Fibroblast of the conjunctiva (primary cell): ENCODE measurements around the gene ADAMTS17.

ENCODE experiments used
- DNase-seq: peaks from one replicate; pipeline ENCODE4 v3.0.0-alpha.2; 2010; ENCODE audit warnings: low read depth

ADAMTS17 gene

DNA sequence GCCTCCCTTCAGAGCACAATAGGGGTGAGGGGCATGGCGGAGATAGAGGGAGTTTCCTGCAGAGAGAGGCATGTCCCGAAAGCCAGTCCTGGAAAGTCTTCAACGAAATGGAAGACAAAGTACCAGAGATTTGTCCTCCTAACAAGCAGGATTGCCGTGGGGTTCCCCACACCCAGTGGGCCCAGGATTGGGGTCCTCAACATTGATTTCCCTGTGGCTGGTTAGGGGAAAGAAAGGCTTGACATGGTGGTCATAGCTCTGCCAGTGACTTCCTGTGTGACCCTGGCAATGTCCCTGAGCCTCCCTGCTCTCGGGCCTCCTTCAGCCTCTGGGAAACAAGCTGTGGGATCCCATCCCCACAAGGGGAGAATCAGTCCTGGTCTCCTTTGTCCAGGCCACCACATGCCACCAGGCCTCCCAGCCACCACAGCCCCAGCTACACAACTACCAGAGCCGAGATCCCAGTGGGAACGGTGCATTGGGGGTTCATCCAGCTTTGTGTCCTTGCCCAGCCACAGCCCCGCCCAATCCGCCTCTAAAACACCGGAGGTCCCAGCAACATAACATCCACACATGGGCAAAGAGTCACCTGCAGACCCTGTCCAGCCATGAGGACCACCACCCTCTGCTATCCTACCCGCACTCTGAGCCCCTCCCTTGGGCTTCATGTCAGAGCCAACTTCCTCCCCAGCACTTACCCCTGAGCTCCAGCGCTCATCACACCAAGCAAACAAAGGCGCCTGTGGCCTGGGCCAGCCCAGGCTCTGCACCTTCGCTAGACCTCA, 63.0 kb downstream of the ADAMTS17 start:
- no peak for DNase-seq

DNA sequence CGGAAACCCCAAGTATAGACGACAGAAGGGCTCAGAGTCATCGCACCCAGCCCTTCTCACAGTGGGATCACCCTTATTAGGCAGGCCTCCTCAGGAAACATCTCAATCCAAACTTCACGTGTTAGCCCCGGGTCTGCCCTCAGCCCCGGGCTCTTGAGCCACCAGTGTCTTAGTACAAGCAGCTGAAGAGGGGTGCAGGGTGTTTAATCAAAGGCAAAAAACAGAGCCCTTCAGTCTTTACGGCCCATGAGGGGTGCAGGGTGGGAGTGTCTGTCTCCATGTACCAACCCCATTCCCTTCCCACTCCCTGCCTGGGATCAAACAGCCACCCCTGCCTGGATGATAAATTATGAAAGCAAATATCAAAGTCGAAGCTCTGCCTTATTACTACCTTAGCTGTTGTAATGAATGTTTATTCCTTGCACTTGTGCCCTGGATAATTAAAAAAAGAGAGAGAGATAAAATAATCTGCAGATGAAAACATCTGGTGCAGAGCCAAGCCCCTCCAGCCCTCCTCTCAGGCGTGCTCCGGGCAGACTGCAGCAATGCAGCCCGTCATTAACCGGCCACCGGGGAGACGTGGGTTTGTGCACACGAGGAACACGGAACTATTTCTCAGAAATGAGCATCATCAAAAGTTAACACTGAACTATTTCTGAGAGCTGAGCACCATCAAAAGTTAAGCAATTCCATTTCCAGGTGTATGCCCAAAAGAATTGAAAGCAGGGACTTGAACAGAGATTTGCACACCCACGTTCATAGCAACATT, 64.5 kb downstream of the ADAMTS17 start:
- no peak for DNase-seq

DNA sequence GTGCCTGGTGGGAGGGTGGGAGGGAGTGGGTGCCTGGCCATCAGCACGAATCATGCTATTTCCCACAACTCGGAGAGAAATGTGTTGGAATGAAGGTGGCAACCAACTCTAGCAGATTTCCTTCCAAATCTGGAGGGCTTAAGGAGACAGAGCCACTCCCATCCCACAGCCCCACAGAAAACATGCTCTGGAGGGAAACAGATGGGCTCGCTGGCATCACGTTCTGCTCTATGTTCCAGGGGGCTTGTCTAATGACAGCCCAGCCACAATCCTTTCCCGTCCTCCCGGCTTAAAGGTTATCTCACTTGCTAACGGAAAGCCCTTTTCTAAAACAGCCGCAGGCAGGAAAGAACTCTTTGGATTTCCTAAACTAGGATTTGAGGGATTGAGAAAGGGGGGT, 65.3 kb downstream of the ADAMTS17 start:
- DNase-seq, result no peak

DNA sequence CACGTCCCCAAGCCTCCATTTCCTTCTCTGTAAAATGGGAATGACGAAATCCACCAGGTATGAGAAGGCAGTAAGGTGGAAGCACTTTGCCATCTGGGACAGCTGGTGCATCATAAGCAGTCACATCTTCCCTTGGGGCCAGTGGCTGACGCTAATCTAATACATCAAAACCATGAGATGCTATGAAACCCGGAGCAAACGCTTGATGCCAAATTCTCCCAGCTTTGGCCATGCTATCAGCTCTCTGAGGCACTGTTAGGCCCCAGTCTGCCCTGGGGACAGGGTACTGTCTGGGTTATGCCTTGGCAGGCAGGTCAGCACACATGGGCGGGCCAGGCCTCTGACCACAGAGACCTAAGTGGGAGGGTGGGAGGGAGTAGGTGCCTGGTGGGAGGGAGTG, 66.1 kb downstream of the ADAMTS17 start:
- no peak for DNase-seq

DNA sequence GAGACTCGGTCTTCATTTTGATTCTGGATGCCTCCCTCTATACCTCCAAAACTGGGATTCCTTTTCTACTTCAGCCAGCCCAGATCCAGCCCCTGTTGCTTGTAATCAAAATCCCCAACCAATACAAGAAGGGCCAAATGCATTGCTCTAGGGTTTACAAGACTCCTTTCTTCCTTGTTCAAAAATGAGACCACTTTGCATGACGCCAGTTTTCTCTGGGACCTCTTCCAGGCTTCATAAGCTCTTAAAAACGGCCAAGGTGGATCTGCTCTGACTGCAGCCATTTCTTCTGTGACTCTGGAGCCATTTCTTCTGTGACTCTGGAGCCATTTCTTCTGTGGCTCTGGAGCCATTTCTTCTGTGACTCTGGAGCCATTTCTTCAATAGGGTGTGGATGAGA, 71.9 kb downstream of the ADAMTS17 start:
- DNase-seq, result no peak

DNA sequence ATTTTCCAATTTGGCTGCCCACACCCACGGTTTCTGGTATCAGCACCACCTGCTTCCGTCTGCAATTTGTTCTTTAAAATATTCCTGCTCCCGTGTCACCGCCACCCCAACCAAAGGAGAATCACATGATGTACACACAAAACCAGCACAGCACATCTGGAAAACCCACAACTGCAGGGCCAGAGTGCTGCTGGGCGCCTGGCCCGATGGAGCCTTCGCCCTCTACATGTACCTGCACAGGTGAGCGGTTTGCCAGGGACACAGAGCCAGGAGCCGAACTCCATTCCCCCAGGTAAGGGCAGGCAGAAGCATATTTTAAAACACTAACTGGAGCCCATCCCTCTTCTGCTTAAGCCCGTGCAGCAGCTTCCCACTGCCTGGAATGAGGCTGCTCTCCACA, 75.6 kb downstream of the ADAMTS17 start:
- no peak for DNase-seq

DNA sequence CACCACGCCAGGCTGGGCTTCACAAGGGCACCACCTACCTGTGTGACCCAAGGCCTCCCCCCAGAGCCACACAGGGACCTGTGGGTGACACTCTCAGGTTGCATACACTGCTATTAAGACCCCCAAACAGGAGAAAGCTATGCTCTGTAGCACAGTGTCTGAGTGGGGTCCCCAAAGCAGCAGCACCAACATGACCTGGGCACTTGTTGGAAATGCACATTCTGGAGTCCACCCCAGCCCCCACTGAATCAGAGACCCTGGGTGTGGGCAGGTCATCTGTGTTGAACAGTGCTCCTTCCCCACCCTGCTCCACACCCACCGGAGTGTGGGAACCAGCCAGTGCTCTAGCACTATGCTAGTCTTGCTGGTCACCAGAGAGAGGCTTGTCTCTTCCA, 76.1 kb downstream of the ADAMTS17 start:
- DNase-seq, result no peak

DNA sequence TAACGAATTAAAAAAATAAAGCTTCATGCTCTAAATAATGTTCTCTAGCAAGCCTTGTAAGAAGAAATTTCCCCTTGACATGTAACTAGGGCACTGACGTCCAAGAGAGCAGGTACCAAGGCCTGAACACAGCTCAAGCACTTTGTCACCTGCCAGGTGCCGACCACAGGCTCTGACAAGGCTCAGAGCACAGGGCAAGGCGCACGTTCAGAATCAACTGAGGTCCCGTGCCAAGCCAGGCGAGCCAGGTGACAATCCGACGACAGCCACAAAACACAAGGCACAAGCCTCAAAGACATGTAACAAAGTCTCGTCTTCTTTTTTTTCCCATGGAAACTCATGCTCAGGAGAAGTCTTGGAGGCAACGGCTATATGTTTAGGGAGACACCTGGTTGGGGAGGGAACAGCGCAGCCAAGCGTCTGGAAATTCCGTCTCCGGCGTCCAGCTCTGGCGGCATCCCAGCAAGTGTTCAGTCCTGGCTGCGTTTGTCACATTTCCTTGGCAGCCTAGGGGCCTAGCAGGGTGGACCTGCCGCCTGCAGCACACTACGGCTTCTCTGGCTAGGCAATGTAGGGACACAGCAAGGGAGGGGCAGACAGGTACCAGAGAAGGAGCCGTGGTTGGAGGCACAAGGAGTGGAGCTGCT, 76.7 kb downstream of the ADAMTS17 start:
- DNase-seq, result no peak

DNA sequence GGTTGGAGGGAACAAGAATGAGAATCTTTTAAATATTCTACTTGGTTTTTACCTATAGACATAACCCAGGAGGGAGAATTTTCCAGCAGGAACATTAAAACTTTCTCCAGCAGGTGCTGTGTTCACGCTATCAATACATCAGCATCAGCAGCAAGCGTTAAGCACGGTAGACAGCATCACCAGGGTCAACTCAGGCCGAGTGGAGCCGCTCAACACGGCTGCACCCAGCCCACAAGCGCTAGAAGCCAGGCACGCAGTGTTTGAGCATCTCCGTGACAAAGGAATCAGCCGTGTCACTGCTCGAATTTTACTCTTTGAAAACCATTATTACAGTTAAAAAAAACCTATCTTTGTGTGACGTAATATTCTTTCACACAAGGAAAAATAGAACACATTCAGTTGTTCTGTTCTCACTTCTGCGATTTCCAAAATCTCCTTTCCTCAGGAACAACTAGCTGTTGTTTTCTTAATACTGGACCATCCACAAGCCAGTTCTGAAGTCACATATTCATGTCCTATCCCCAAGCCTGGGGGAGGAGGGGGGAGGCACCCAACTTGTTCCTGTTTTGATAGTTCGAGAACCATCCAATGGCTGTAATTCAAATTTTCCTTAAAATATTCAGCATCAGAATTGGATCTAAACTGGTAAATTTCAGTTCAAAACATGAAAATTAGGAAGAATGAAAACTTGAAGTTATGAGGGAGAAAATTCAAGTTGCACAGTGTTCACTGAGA, 77.9 kb downstream of the ADAMTS17 start:
- no peak for DNase-seq

DNA sequence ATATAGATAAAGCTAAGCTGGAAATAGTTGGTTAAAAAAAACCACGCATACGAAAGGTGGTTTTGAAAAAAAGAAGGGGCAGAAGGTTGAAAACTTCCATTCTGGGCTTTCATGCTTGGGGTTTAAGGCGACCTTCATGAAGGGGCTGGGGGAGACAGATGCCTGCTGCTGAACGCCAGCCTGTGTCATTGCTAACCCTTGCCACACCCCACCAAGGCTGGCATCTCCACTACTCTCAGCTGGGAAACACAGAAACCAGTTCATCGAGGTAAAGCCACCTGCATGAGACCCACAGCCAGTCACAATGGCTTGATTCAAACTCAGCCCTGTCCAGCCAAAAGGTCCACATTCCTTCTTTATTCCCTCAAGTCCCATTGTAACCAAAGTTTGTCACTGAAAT, 78.7 kb downstream of the ADAMTS17 start:
- no peak for DNase-seq

DNA sequence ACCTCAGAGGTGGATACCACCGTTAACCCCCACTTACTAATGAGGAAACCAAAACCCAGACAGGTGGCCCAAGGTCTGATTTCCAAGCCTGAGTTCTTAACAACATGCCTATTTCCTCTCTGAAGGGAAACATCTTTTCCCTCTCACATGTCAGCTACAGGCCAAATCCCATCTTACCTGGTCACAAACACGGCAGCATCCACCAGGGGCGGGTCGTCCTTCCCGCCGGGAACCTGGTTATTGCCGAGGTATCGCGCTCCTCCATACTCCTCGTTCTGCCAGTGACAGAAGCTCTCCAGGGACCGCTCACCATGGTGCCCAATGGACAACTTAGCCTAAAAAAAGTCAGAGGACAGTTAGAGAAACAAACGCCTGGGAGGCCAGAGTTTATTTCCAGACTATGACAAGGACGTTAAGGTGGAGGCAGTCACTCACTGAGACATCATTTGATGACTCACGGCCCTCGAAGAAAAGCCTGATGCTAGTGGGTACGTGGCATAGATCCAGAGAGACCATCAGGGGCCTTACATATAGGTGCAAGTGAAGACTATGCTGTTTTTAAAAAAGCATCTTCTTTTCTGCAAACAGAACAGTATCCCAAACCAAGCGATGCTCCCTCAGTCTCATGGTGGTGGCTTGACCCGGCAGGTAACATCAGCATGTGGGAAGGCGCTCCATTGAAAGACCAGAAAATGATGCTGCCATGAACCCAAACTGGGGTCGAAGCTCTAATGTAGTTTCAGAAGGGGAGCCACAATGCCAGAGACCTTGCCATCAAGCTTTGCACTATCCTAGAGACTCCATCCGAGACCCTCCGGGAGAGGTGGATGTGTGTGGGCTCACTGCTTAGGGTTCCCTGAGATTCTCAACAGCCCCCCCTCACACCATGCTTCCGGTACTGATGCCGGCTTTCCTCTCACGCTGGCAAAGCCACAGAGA, 80.2 kb downstream of the ADAMTS17 start:
- no peak for DNase-seq

DNA sequence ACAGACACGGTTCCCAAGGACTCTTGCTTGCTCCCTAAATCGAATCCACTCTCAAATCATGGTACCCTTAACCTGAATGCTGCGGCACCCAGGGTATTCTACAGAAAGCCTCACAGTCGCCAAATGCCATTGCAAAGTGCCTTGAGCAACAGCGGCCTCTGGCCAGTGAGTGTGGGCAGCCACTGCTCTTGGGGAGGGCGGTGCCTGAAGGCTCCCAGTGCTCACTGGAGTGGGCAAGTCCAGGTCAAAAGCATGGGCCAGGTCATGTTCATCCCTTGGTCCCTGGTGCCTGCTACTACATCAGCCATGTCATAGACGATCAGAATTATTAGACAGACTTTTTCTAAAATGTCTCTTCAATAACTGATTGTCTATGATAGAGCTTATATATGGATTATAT, 82.5 kb downstream of the ADAMTS17 start:
- no peak for DNase-seq

DNA sequence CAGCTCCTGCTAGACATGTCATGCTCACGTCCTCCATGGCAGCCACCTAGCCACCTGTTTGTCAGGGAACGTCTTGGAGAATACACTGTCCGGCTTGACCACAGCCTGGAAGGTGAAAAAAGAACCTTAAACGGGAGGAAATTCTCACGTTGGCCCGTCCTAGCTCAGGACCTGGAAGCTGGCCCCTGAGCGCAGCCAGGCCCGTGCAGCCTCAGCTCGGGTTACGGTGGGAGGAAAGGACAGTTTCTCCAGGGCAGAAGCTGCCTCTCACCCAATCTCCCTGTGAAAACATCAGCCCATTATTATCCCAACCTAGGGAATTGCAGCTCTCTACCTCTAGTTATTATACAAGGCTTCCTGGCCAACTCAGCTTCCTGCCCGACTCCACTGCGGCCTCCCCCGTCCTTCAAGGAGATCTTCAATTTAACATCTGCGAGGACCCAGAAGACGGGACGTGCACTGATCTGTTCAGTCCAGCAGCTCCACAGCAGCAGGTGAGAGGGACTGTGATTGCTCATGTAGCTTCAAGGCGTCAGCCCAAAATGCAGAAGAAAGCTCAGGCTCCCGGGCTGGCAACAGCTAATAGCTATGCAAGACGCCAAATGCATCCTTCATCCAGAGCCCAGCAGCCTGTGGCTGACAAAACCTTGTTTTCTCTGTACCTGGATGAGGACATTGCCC, 84.7 kb downstream of the ADAMTS17 start:
- DNase-seq, result no peak

DNA sequence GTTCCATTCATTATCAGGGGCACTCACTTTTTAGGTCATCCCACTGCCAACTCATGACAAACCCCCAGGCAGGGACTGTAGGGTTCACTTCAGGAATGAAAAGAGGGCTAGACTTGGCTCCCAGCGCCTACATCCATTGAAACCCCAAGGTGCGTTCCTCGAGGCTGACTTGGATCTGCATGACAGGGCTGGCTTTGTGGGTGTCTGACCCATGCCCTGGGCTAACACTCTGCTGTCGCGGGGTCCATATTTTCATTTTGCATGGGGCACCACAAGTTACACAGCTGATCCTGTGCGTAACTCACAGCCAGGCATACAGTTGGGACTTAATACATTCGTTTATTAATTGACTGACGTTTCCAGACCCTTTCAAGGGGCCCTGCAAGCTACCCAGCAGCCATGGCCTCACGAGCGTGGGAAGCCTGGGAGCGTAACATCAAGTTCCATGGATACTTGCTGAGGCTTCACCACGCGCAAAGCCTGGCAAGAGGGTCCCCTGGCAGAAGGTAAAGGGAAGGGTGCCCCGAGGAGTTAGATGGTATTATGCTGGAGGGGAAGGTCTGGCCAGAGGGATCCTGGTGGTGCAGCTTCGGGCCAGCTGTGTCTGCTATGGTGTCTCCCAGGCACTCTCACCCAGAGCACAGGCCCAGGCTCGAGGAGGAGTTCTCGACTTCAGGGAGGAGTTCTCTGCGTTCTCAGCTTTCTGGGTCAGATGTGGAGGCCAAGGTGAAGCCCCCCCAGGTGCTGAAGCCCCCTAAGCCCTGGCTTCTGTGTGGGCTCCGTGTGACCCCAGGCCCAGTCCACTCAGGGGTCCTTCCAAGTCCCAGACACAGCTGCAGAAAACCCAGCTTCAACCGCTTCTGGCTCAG, 85.4 kb downstream of the ADAMTS17 start:
- DNase-seq, result no peak

DNA sequence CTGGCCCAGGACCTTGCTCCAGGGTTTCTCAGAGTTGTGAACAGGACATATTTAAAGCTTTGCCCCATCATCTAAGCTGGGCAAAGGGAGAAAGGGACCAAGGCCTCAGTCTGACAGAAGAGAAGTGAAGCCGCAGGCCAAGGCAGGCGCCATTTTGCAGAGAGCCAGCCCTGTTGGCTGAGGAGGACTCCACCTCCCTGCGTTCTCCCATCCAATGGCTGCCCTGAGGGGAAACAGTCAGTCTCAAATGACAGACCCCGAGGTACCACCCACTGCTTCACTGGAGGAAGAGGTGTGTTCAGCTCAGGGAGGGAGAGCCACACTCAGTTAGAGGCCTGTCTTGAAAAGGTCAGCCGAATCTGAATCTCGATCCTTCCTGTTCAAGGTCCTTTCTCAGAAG, 86.1 kb downstream of the ADAMTS17 start:
- DNase-seq, result no peak

DNA sequence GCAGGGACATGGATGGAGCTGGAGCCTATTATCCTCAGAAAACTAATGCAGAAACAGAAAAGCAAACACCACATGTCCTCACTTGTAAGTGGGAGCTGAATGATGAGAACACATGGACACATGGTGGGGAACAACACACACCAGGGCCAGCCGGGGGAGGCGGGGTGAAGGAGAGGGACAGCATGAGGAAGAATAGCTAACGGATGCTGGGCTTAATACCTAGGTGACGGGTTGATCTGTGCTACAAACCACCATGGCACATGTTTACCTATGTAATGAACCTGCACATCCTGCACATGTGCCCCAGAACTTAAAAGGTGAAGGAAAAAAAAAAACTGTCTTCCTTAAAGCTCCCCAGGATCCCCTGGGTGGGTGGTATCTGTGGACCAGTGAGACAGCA, 87.1 kb downstream of the ADAMTS17 start:
- no peak for DNase-seq

DNA sequence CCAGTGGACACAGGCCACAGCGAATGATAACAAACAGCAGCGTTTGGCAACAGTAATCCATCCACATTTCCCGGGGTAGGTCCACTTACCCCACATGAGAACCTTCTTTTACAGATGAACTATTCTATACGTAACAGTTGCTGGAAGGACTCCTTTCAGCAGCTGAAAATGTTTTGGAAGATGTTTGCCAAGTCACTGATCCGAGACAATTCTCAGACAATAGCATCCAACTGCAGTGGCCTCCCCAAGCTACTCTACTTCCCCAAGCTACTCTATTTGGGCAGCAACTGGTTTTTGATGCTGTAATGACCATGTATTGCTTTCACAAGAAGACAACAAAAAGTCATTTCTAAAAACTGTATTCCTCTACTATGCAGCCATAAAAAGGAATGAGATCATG, 87.5 kb downstream of the ADAMTS17 start:
- no peak for DNase-seq

DNA sequence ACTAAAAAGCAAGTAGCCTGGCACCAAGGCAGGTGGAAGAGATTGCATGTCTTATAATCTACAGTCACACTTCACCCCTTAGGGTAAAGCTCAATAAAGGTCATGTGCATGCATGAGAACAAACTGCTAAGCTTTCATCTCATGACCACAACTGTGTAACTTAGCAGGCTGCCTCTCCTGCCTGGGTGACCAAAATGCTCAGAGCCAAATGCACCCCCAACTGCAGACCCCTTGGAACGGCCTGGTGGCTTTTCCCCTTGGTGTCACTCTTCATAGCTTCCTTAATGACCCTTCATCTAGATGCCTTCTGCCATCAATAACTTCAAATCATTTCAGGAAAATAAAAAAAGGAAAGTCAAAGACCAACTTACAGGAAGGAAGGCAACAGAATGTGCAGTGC, 88.1 kb downstream of the ADAMTS17 start:
- DNase-seq, result no peak

DNA sequence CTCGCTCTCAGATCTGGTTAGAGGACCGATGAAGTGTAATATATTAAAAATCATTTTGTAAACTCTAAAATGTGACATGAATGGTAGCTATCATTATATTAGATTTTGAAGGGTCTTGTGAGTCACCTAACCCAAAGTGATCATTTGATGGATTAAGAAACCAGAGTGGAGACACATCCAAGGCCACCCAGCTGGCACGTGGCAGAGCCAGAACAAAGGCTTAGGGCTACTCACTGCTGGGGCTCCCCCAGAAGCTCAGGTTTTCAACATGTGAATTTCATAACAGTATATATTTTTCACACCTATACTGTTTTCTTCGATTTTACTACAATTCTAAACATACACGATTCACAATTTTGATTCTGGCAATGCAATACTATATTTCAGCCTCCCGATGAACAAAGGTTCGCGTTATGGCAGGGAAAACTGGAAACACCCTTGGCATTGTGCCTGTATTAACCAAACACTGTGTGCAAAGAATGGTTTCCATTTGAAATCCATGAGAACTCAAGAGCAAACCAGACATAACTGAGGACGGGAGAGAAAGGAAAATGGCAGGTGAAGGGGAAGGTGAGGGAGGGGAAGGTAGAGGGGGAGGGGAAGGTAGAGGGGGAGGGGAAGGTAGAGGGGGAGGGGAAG, 88.9 kb downstream of the ADAMTS17 start:
- no peak for DNase-seq
